Spleen (tissue), 7 donors: ENCODE measurements around the gene RERE.

Source experiments
- CTCF ChIP-seq, 11 experiments: fragments of 200-600 bp in 7 of 11; fragments of 450-650 bp in 4 of 11; sonication (generic) in 4 of 11; IDR thresholded peaks in 8 of 11; conservative IDR thresholded peaks in 3 of 11; 1 replicate in 7 of 11; 2 replicates in 4 of 11; pipeline versions ENCODE4 v1.4.0 to v1.8.0; 2016 to 2021; ENCODE audit warnings: antibody characterized with exemption in 11 of 11, inconsistent platforms in 4 of 11, mild to moderate bottlenecking in 1 of 11
- POLR2A ChIP-seq, 3 donors: fragments of 450-650 bp; IDR thresholded peaks; one replicate each; pipeline ENCODE4 v1.5.1; 2017; ENCODE audit warnings: antibody characterized with exemption in 3 of 3, mild to moderate bottlenecking in 1 of 3
- POLR2AphosphoS5 ChIP-seq, 3 donors: sonication (generic); formaldehyde crosslinking; IDR thresholded peaks; one replicate each; pipeline ENCODE4 v1.5.1; 2017; ENCODE audit warnings: antibody characterized with exemption in 3 of 3
- donor health status: DM: no; HTN: no; CAD: no; lungs with moderate emphysema.
- donor health status: DM: no; HTN: no; CAD: no.
- donor health status: DM: no; HTN: no; CAD: no.

DNA sequence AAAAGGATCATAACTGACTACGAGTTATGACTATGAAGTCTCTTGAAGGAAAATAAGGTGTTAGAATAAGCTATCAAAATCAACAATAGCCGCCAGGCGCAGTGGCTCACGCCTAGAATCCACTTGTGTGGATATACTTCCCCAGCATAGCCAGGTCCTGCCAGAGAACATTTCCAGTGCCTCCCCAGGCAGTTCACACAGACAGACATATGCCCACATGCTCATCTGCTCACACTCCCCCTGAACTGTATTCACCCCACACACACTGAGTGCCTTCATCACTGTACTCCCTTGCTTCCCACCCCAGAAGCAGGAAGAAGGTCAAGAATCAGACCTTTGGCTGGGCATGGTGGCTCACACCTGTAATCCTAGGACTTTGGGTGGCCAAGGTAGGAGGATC is 6.5 kb downstream of the RERE start:
- no peak for TF ChIP-seq CTCF (IDR thresholded peaks at IDR 0.05 in 8 of 11, conservative IDR thresholded peaks at IDR 0.05 in 3 of 11)
- TF ChIP-seq POLR2A (IDR thresholded peaks at IDR 0.05): no peak
- TF ChIP-seq POLR2AphosphoS5 (IDR thresholded peaks at IDR 0.05): no peak
